GM21367 (cell line): ENCODE results near the gene PIGS.

Source experiments
- ATAC-seq: cut with Tn5 transposase; IDR thresholded peaks from one replicate; pipeline ENCODE4 v1.9.1; 2021; ENCODE audit not compliant: unreplicated experiment

Gene PIGS

GRCh38 chr17:28511858-28512461 lies 59.4 kb downstream of the PIGS start:
- no peak for ATAC-seq

- no peak for ATAC-seq
These were observed 61.5 kb downstream of the PIGS start for GRCh38 chr17:28509789-28510188.

GRCh38 chr17:28508211-28508724 lies 63.1 kb downstream of the PIGS start:
- ATAC-seq: no peak

- no peak for ATAC-seq
These were observed 63.6 kb downstream of the PIGS start for GRCh38 chr17:28507567-28508203.

- ATAC-seq: no peak
These were observed 64.4 kb downstream of the PIGS start for GRCh38 chr17:28506763-28507487.

GRCh38 chr17:28505986-28506665 lies 65.2 kb downstream of the PIGS start, which contains the start of gene FOXN1:
FOXN1 (plus strand) TSS chr17:28506348; CDS start chr17:28523970, 17,622 bp downstream.
- ATAC-seq: no peak

- ATAC-seq: no peak
These were observed 67.9 kb downstream of the PIGS start for GRCh38 chr17:28503420-28503819.
